Stimulated activated CD4-positive, alpha-beta T cell treated with anti-CD3 and anti-CD28 coated beads, Interleukin-15, amount 100 ng/mL, for 48 hours (primary cell): ENCODE measurements around the gene LINGO3.

Source experiments
- DNase-seq, 2 donors: peaks; one replicate each; pipeline ENCODE4 v3.0.0-alpha.2; 2020; ENCODE audit warnings: low read depth in 2 of 2

Gene LINGO3

GRCh38 chr19:2306281-2306806, 1.6 kb downstream of the LINGO3 start:
- no peak for DNase-seq

GRCh38 chr19:2305452-2306280, 2.3 kb downstream of the LINGO3 start:
- no peak for DNase-seq

GRCh38 chr19:2303211-2303798, 4.6 kb downstream of the LINGO3 start:
- no peak for DNase-seq

- no peak for DNase-seq
These were observed 5.4 kb downstream of the LINGO3 start for GRCh38 chr19:2302319-2303210.

GRCh38 chr19:2300533-2300932, 7.4 kb downstream of the LINGO3 start:
- no peak for DNase-seq

- DNase-seq: no peak
These were observed 11.8 kb downstream of the LINGO3 start for GRCh38 chr19:2296141-2296540.

- DNase-seq: no peak
These were observed 13.1 kb downstream of the LINGO3 start for GRCh38 chr19:2294687-2295335.

GRCh38 chr19:2291185-2291751, 16.7 kb downstream of the LINGO3 start:
- DNase-seq: no peak

GRCh38 chr19:2290441-2291184, 17.3 kb downstream of the LINGO3 start:
- no peak for DNase-seq

- no peak for DNase-seq
These were observed 18.1 kb downstream of the LINGO3 start for GRCh38 chr19:2289714-2290435.

- DNase-seq: no peak
These were observed 18.9 kb downstream of the LINGO3 start for GRCh38 chr19:2288818-2289713.

GRCh38 chr19:2288338-2288817, 19.6 kb downstream of the LINGO3 start:
- DNase-seq: no peak

GRCh38 chr19:2287585-2288337, 20.2 kb downstream of the LINGO3 start:
- no peak for DNase-seq

GRCh38 chr19:2286402-2287140, 21.4 kb downstream of the LINGO3 start:
- DNase-seq: no peak

- DNase-seq: no peak
These were observed 24.0 kb downstream of the LINGO3 start for GRCh38 chr19:2283835-2284507.

- no peak for DNase-seq
These were observed 25.1 kb downstream of the LINGO3 start for GRCh38 chr19:2282862-2283237.
